Sigmoid colon (tissue), 7 donors: ENCODE results near the gene EML4. TPM values are rescaled to one million over a fixed set of nuclear protein-coding genes. Genes with fewer than 3 reads are reported as not detected.

Experiments used
- DNase-seq: peaks from one replicate; pipeline ENCODE4 v3.0.0-alpha.2; 2019
- H3K27ac ChIP-seq, 4 donors: fragments of 200-600 bp; sonication (generic); one replicate each; pipeline ENCODE4 v1.5.1; 2016 to 2019; ENCODE audit warnings: mild to moderate bottlenecking in 1 of 4
- H3K27me3 ChIP-seq, 3 donors: fragments of 200-600 bp; sonication (generic); one replicate each; pipeline ENCODE4 v1.5.1; 2019; ENCODE audit warnings: mild to moderate bottlenecking in 1 of 3
- H3K36me3 ChIP-seq, 4 donors: fragments of 200-600 bp; sonication (generic); one replicate each; pipeline ENCODE4 v1.5.1; 2016 to 2019
- H3K4me1 ChIP-seq, 4 donors: fragments of 200-600 bp; sonication (generic); one replicate each; pipeline ENCODE4 v1.5.1; 2017 to 2019
- H3K4me3 ChIP-seq, 4 donors: fragments of 200-600 bp; sonication (generic); one replicate each; pipeline ENCODE4 v1.5.1; 2017 to 2019; ENCODE audit warnings: mild to moderate bottlenecking in 2 of 4, moderate library complexity in 1 of 4
- H3K9me3 ChIP-seq, 4 donors: fragments of 200-600 bp in 3 of 4; sonication (generic) in 3 of 4; one replicate each; pipeline versions ENCODE4 v1.5.1 to v1.6.1; 2013 to 2019
- EP300 ChIP-seq, 4 donors: sonication (generic); formaldehyde crosslinking; IDR thresholded peaks; one replicate each; pipeline ENCODE4 v1.6.1; 2017; ENCODE audit warnings: antibody characterized with exemption in 4 of 4
- POLR2A ChIP-seq, 2 donors: fragments of 450-650 bp; IDR thresholded peaks; one replicate each; pipeline ENCODE4 v1.6.1; 2016; ENCODE audit warnings: antibody characterized with exemption in 2 of 2, mild to moderate bottlenecking in 2 of 2, moderate library complexity in 2 of 2
- POLR2AphosphoS5 ChIP-seq, 4 donors: sonication (generic); formaldehyde crosslinking; IDR thresholded peaks; one replicate each; pipeline ENCODE4 v1.6.1; 2017; ENCODE audit warnings: antibody characterized with exemption in 4 of 4
- WGBS, 2 donors: extraction: QIAGEN DNeasy Blood & Tissue Kit; methylation state at CpG; one replicate each; pipeline ENCODE4 v1.1.7; 2013; 5-methylcytosine and 5-hydroxymethylcytosine counted together
- intact Hi-C: fragments of 100-400 bp; cut with DNase I; formaldehyde crosslinking; loops from one replicate; pipeline ENCODE4 v1.15.1; 2023
- polyA plus RNA-seq, 3 donors: library from polyadenylated mRNA; stranded (reverse); fragments of 200-250 nt; gene quantifications; one replicate each; pipeline ENCODE4 v1.2.3, GENCODE V29; 2013
- total RNA-seq, 4 donors: library from RNA; depleted of rRNA; stranded (reverse); fragments of >200 nt; gene quantifications; one replicate each; pipeline ENCODE4 v1.1.0, GENCODE V29; 2016
- TF ChIP-seq, protein P1 (sequence below), 4 experiments: fragments of 450-650 bp in 3 of 4; fragments of 200-600 bp in 1 of 4; IDR thresholded peaks; one replicate each; pipeline ENCODE4 v1.5.1; 2016 to 2019; ENCODE audit warnings: antibody characterized with exemption in 4 of 4, mild to moderate bottlenecking in 3 of 4, moderate library complexity in 2 of 4
- donor health status: healthy with polysubstance abuse.
- donor health status: Bipolar disorder and iron deficiency.
- donor health status: healthy.

Gene EML4
- total and polyA plus RNA-seq, 7 donors = 16.1 to 27.8 (median 17.8) TPM

DNA sequence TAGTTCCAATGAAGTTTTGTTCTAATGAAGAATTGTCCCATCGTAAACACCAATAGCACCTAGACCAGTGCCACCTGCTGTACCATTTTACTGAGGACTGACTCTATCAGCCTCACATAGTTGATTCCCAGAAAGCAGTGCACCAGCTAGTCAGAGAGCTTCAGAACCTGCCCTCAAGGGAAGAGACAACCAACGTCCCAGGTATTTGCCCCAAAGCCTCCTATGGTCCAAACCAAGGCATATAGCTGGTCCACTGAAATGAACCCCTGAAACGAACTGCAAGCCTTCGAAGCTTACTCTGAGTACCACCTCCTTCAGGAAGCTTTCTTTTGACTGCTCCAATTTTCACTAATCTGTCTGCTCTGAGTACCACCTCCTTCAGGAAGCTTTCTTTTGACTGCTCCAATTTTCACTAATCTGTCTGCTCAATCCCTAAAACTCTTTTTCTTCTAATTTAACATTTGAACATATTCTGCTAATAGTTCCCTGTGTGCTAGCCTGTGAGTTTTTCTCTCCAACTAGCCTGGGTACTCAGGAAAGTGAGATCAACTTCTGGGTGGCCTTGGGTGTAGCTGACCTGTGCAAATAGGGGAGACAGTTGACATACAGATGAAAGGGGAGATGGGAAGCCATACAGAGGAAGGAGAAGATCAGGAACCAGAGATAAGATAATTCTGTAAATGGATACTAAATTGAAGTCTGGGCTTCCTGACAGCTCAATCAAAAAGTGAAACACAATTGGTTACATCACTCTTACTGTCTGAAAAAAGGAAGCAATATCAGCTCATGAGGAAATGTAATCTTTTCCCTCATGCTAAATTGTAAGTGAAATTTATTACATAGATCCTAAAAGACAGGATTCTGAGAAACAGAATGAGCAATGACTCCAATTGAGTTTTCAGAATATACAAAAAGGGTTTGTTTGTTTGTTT, 33.5 kb upstream of the EML4 start:
- no peak overlapping the region for H3K27ac ChIP-seq
- no peak for DNase-seq
- TF ChIP-seq POLR2A (IDR thresholded peaks at IDR 0.05) = no peak
- TF ChIP-seq EP300 (IDR thresholded peaks at IDR 0.05) = no peak
- TF ChIP-seq, protein P1, sequence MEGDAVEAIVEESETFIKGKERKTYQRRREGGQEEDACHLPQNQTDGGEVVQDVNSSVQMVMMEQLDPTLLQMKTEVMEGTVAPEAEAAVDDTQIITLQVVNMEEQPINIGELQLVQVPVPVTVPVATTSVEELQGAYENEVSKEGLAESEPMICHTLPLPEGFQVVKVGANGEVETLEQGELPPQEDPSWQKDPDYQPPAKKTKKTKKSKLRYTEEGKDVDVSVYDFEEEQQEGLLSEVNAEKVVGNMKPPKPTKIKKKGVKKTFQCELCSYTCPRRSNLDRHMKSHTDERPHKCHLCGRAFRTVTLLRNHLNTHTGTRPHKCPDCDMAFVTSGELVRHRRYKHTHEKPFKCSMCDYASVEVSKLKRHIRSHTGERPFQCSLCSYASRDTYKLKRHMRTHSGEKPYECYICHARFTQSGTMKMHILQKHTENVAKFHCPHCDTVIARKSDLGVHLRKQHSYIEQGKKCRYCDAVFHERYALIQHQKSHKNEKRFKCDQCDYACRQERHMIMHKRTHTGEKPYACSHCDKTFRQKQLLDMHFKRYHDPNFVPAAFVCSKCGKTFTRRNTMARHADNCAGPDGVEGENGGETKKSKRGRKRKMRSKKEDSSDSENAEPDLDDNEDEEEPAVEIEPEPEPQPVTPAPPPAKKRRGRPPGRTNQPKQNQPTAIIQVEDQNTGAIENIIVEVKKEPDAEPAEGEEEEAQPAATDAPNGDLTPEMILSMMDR (IDR thresholded peaks at IDR 0.05) = no peak
- no peak for TF ChIP-seq POLR2AphosphoS5 (IDR thresholded peaks at IDR 0.05)
- H3K27me3 ChIP-seq = no peaks in the 10 kb centered on the region
- WGBS, 2 donors = 85 to 89% methylated on average over 4 of the region's 4 CpGs
- H3K9me3 ChIP-seq = no peaks in the 10 kb centered on the region
- H3K4me3 ChIP-seq = no peak overlapping the region
- intact Hi-C loops = no loop called here
- peaks cover 0 to 54% (median 46%) of the 10 kb centered on the region in 4 donors for H3K4me1 ChIP-seq
- no peaks in the 10 kb centered on the region for H3K36me3 ChIP-seq

DNA sequence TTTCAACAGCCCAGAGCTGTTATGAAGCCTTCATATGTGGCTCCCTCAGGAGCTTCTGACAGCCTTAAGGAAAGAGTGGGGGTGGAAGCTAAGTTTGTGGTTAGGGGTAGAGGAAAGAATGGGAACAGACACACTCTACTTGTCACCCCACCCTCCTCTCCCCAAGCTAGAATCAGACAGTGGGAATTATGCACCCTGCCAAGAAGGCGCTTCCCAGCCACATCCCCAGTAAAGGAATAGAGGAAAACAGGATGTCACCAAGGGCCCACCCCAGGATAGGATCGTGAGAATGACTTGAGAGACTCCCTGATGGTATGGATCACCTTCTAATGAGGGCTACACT, 32.4 kb upstream of the EML4 start:
- intact Hi-C loops = no loop called here
- peaks cover 0 to 60% (median 52%) of the 10 kb centered on the region in 4 donors for H3K4me1 ChIP-seq
- no peak overlapping the region for H3K4me3 ChIP-seq
- no peak for DNase-seq
- H3K27me3 ChIP-seq = no peaks in the 10 kb centered on the region
- no peak for TF ChIP-seq EP300 (IDR thresholded peaks at IDR 0.05)
- no peak for TF ChIP-seq POLR2A (IDR thresholded peaks at IDR 0.05)
- TF ChIP-seq, protein P1 (IDR thresholded peaks at IDR 0.05) = no peak
- TF ChIP-seq POLR2AphosphoS5 (IDR thresholded peaks at IDR 0.05) = no peak
- no peaks in the 10 kb centered on the region for H3K9me3 ChIP-seq
- H3K36me3 ChIP-seq = no peaks in the 10 kb centered on the region
- 93 to 95% methylated on average over 2 of the region's 2 CpGs for WGBS, 2 donors
- H3K27ac ChIP-seq = no peak overlapping the region

DNA sequence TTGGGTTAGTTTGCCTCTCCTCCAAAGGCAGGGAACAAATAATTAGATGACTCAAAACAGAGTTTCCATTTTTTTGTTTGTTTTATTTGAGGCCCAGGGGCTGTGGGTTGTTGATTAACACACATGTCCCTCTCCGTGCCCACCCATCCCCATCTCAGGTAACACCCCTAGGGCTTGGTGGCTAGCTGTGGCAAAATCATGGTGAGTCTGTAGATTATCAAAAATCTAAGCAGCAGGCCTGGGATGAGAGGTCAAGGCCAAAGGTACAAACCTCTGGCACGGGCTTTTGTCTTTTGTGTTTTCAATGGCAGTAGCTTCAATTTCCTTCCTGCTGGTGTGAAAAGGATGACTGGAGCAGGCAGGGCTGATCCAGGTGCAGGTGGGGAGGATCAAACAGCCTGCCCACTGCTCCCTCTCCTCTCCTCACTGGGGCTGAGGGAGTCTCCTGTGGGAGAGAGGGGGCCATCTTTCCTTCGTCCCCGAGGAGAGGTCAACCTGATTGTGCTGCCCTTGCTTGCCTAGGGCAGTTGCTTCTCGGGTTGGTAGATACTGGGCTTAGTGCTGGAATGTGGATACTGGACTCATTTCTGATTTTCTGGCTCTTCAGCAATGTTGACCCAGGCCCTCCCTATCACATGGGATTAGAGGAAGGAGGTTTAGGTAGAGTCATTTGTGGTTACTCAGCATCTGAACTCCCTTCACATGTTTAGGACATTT, 31.9 kb upstream of the EML4 start:
- H3K4me1 ChIP-seq = peaks cover 0 to 60% (median 52%) of the 10 kb centered on the region in 4 donors
- TF ChIP-seq POLR2AphosphoS5 (IDR thresholded peaks at IDR 0.05) = no peak
- TF ChIP-seq, protein P1 (IDR thresholded peaks at IDR 0.05) = no peak
- no peak for TF ChIP-seq EP300 (IDR thresholded peaks at IDR 0.05)
- TF ChIP-seq POLR2A (IDR thresholded peaks at IDR 0.05) = no peak
- no peaks in the 10 kb centered on the region for H3K9me3 ChIP-seq
- no peak overlapping the region for H3K4me3 ChIP-seq
- H3K27me3 ChIP-seq = no peaks in the 10 kb centered on the region
- intact Hi-C loops = no loop called here
- WGBS, 2 donors = 77 to 84% methylated on average over 5 of the region's 5 CpGs
- no peaks in the 10 kb centered on the region for H3K36me3 ChIP-seq
- H3K27ac ChIP-seq = peak overlapping the region in 2 of 4 donors; percentile 55 to 62
- no peak for DNase-seq

DNA sequence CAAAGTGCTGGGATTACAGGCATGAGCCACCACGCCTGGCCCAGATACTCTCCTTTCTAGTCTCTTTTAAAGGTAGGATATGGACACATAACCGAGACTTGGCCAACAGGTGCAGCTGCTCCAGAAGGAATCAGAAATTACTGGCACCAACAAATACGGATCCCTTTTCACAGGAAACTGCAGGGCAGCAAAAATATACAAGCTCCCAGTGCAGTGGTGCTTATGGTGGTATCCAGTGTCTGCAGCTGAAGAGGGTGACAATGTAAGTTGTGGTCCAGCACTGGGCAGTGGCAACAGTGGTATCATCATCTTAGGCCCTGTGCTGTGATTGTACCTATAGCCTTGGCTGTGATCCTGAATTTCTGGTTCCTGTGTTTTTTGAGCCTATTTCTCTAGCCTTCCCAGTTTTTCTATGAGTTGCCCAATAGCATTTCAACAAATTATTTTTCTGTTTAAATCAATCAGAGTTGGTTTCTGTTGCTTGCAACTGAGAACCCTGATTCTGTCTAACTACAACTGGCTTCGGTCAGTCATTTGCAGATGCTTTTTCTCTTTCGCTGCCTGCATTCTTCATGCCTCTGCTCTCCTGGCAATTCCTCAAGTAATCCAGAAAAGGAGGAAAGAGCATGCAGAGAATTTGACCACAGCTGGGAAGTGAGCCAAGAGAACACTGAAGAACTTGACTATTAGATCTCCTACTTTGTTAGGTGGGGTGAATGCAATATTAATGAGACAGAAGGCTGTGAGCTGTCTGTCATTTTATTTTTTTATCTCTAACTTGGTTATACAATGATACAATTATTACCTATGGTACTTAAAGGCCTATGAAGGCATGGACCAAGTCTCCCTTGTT, 30.8 kb upstream of the EML4 start:
- no peak overlapping the region for H3K4me3 ChIP-seq
- TF ChIP-seq POLR2AphosphoS5 (IDR thresholded peaks at IDR 0.05) (no peak), EP300 (IDR thresholded peaks at IDR 0.05) (no peak), POLR2A (IDR thresholded peaks at IDR 0.05) (no peak)
- TF ChIP-seq, protein P1 (IDR thresholded peaks at IDR 0.05) = no peak
- no peaks in the 10 kb centered on the region for H3K9me3 ChIP-seq
- no peaks in the 10 kb centered on the region for H3K27me3 ChIP-seq
- peaks cover 0 to 61% (median 51%) of the 10 kb centered on the region in 4 donors for H3K4me1 ChIP-seq
- no peak for DNase-seq
- intact Hi-C loops = no loop called here
- H3K36me3 ChIP-seq = no peaks in the 10 kb centered on the region
- H3K27ac ChIP-seq = peak overlapping the region in 3 of 4 donors; percentile 55 to 67 (median 62)
- WGBS, 2 donors = 90 to 94% methylated on average over 5 of the region's 5 CpGs
